Liver (tissue), 9 donors: Measurements from ENCODE around the gene DPP6. TPM values are rescaled to one million over a fixed set of nuclear protein-coding genes. Genes with fewer than 3 reads are reported as not detected.

Experiments
- DNase-seq: peaks from one replicate; pipeline ENCODE4 v3.0.0-alpha.2; 2017; ENCODE audit warnings: low spot score
- H3K27ac ChIP-seq, 2 donors: one replicate each; pipeline ENCODE4 v1.7.0; 2013; ENCODE audit warnings: inconsistent platforms in 2 of 2, low read length in 2 of 2, control low read depth in 1 of 2, low read depth in 1 of 2, mild to moderate bottlenecking in 1 of 2
- H3K27me3 ChIP-seq, 4 donors: one replicate each; pipeline versions ENCODE4 v1.6.1 to v1.7.0; 2013; ENCODE audit warnings: low read length in 3 of 4, inconsistent platforms in 1 of 4, mild to moderate bottlenecking in 1 of 4, moderate library complexity in 1 of 4; ENCODE audit not compliant: control insufficient read depth in 4 of 4, insufficient read depth in 4 of 4
- H3K36me3 ChIP-seq, 4 donors: one replicate each; pipeline versions ENCODE4 v1.6.1 to v1.7.0; 2013; ENCODE audit warnings: low read length in 3 of 4, mild to moderate bottlenecking in 3 of 4, low read depth in 1 of 4, moderate library complexity in 1 of 4; ENCODE audit not compliant: control insufficient read depth in 4 of 4, insufficient read depth in 3 of 4
- H3K4me1 ChIP-seq, 4 donors: one replicate each; pipeline versions ENCODE4 v1.6.1 to v1.7.0; 2013; ENCODE audit warnings: low read length in 3 of 4, mild to moderate bottlenecking in 3 of 4, moderate library complexity in 1 of 4; ENCODE audit not compliant: control insufficient read depth in 4 of 4, insufficient read depth in 4 of 4
- H3K4me3 ChIP-seq, 3 donors: one replicate each; pipeline versions ENCODE4 v1.6.1 to v1.7.0; 2013; ENCODE audit warnings: low read length in 3 of 3, control low read depth in 1 of 3, low read depth in 1 of 3, mild to moderate bottlenecking in 1 of 3
- H3K9ac ChIP-seq, 2 donors: one replicate each; pipeline ENCODE4 v1.7.0; 2013; ENCODE audit warnings: low read length in 2 of 2, mild to moderate bottlenecking in 2 of 2, moderate library complexity in 2 of 2, control low read depth in 1 of 2, low read depth in 1 of 2
- H3K9me3 ChIP-seq, 4 donors: one replicate each; pipeline versions ENCODE4 v1.6.1 to v1.7.0; 2013; ENCODE audit warnings: low read length in 3 of 4; ENCODE audit not compliant: control insufficient read depth in 4 of 4
- ATF3 ChIP-seq: IDR thresholded peaks from 2 replicates; pipeline ENCODE4 v1.6.1; 2016; ENCODE audit warnings: antibody characterized with exemption
- CTCF ChIP-seq: fragments of 150-350 bp; IDR thresholded peaks from 2 replicates; pipeline ENCODE4 v1.5.1; 2017; ENCODE audit warnings: improper control_type of control experiment, low read depth, low read length; ENCODE audit not compliant: missing input control
- EGR1 ChIP-seq, 2 donors: IDR thresholded peaks; 2 replicates each; pipeline ENCODE4 v1.6.1; 2016 to 2018; ENCODE audit warnings: antibody characterized with exemption in 2 of 2, low read depth in 2 of 2
- FOXA1 ChIP-seq: IDR thresholded peaks from 2 replicates; pipeline ENCODE4 v1.6.1; 2016; ENCODE audit warnings: antibody characterized with exemption
- FOXA2 ChIP-seq: IDR thresholded peaks from 2 replicates; pipeline ENCODE4 v1.6.1; 2016; ENCODE audit warnings: antibody characterized with exemption
- JUND ChIP-seq, 2 donors: IDR thresholded peaks; 2 replicates each; pipeline ENCODE4 v1.6.1; 2016; ENCODE audit warnings: antibody characterized with exemption in 2 of 2
- MAX ChIP-seq: IDR thresholded peaks from 2 replicates; pipeline ENCODE4 v1.6.1; 2016; ENCODE audit warnings: antibody characterized with exemption
- RAD21 ChIP-seq, 2 donors: IDR thresholded peaks; 2 replicates each; pipeline ENCODE4 v1.6.1; 2016; ENCODE audit warnings: antibody characterized with exemption in 2 of 2, mild to moderate bottlenecking in 2 of 2
- RXRA ChIP-seq, 2 donors: IDR thresholded peaks; 2 replicates each; pipeline ENCODE4 v1.6.1; 2017 to 2018; ENCODE audit warnings: antibody characterized with exemption in 2 of 2, mild to moderate bottlenecking in 1 of 2
- ZBTB33 ChIP-seq: IDR thresholded peaks from 2 replicates; pipeline ENCODE4 v1.6.1; 2016; ENCODE audit warnings: antibody characterized with exemption
- WGBS: extraction: QIAGEN DNeasy Blood & Tissue Kit; methylation state at CpG from one replicate; pipeline ENCODE4 v1.1.7; 2013; 5-methylcytosine and 5-hydroxymethylcytosine counted together
- polyA plus RNA-seq, 2 donors: library from polyadenylated mRNA; stranded (reverse) in 1 of 2; unstranded in 1 of 2; fragments of 200-250 nt in 1 of 2; fragments of >200 nt in 1 of 2; fragmentation: Nextera tagmentation in 1 of 2; extraction: Ambion mirVana in 1 of 2; gene quantifications; one replicate each; pipeline versions ENCODE4 v1.2.1 to v1.2.3, GENCODE V29; 2013 to 2015
- total RNA-seq, 2 donors: library from RNA; depleted of rRNA; stranded (reverse); fragments of >200 nt; gene quantifications; one replicate each; pipeline ENCODE4 v1.2.3, GENCODE V29; 2014
- donor health status: healthy.
- donor health status: healthy.
- donor health status: healthy.
- donor health status: healthy.
- donor health status: healthy.

DPP6 gene
- total and polyA plus RNA-seq, 4 donors = 0.01 TPM; not detected in 3

- TF ChIP-seq FOXA2 = no peak
- DNase-seq = no peak
- Histone ChIP-seq H3K9me3 (peaks cover 0 to 7% (median 2%) of the 10 kb centered on the region in 4 donors), H3K4me3 (no peak overlapping the region), H3K4me1 (no peaks in the 10 kb centered on the region), H3K36me3 (no peaks in the 10 kb centered on the region), H3K27ac (no peak overlapping the region), H3K9ac (no peak overlapping the region), H3K27me3 (peaks cover 0 to 7% (median 0%) of the 10 kb centered on the region in 4 donors)
- 78% methylated on average over 7 of the region's 7 CpGs for WGBS
These were observed 765.2 kb downstream of the DPP6 start for GRCh38 chr7:154817224-154817896.

GRCh38 chr7:154827007-154827406, 774.8 kb downstream of the DPP6 start:
- no peak for TF ChIP-seq MAX
- no peak for TF ChIP-seq ZBTB33
- no peak for TF ChIP-seq FOXA1
- no peak for TF ChIP-seq EGR1 (IDR thresholded peaks at IDR 0.05; ENCODE audit: low read depth in 2 of 2)
- TF ChIP-seq ATF3 = no peak
- no peak for TF ChIP-seq RAD21 (IDR thresholded peaks at IDR 0.05)
- no peak for TF ChIP-seq JUND (IDR thresholded peaks at IDR 0.05)
- DNase-seq = no peak
- Histone ChIP-seq H3K36me3 (no peaks in the 10 kb centered on the region), H3K27me3 (peaks cover 0 to 19% (median 1%) of the 10 kb centered on the region in 4 donors), H3K4me3 (no peak overlapping the region), H3K9ac (no peak overlapping the region), H3K4me1 (no peaks in the 10 kb centered on the region), H3K27ac (no peak overlapping the region), H3K9me3 (no peaks in the 10 kb centered on the region)
- WGBS = 73% methylated on average over 2 of the region's 2 CpGs

GRCh38 chr7:154832557-154833138, 780.5 kb downstream of the DPP6 start:
- no peak overlapping the region for H3K27ac ChIP-seq
- no peaks in the 10 kb centered on the region for H3K9me3 ChIP-seq
- H3K4me1 ChIP-seq = no peaks in the 10 kb centered on the region
- no peaks in the 10 kb centered on the region for H3K36me3 ChIP-seq
- no peak for DNase-seq
- peak; percentile 49 for TF ChIP-seq CTCF
- no peak for TF ChIP-seq ATF3
- TF ChIP-seq FOXA2 = no peak
- peak; percentile 82 to 85 for TF ChIP-seq RAD21 (IDR thresholded peaks at IDR 0.05)
- TF ChIP-seq EGR1 (IDR thresholded peaks at IDR 0.05; ENCODE audit: low read depth in 2 of 2) = no peak
- no peak for TF ChIP-seq JUND (IDR thresholded peaks at IDR 0.05)
- peak in 1 of 2 donors; percentile 13 for TF ChIP-seq RXRA (IDR thresholded peaks at IDR 0.05)
- peaks cover 0 to 10% (median 0%) of the 10 kb centered on the region in 4 donors for H3K27me3 ChIP-seq
- H3K4me3 ChIP-seq = no peak overlapping the region
- 55% methylated on average over 12 of the region's 12 CpGs for WGBS
- no peak overlapping the region for H3K9ac ChIP-seq
